ENCODE data around the gene DCX.
A peak's percentile ranks its signal among the peaks of the same experiment; 100 is the strongest.
"Not testable (repeated sequence)": the region's sequence is repeated elsewhere in the genome, so short reads cannot be mapped to it uniquely, and the experiment has no call there.

DCX gene

GRCh38 chrX:111365770-111366325 is 46.1 kb downstream of the DCX start:
- DNase-seq, result no peak

- no peak for DNase-seq
Measured at GRCh38 chrX:111363741-111364140, 48.3 kb downstream of the DCX start.

GRCh38 chrX:111361751-111362150 is 50.2 kb downstream of the DCX start:
- DNase-seq, result no peak

GRCh38 chrX:111360839-111361238 is 51.2 kb downstream of the DCX start:
- no peak for DNase-seq

- DNase-seq, result no peak
Measured at GRCh38 chrX:111355523-111356115, 56.4 kb downstream of the DCX start.

GRCh38 chrX:111354496-111354895 is 57.5 kb downstream of the DCX start:
- no peak for DNase-seq

- DNase-seq, result no peak
Measured at GRCh38 chrX:111353793-111354192, 58.2 kb downstream of the DCX start.

- peak; percentile 72 for DNase-seq
Measured at GRCh38 chrX:111352424-111352823, 59.6 kb downstream of the DCX start.

GRCh38 chrX:111349934-111350333 is 62.1 kb downstream of the DCX start:
- no peak for DNase-seq

GRCh38 chrX:111349101-111349500 is 62.9 kb downstream of the DCX start:
- DNase-seq, result no peak

- DNase-seq, result peak; percentile 2
Measured at GRCh38 chrX:111348429-111348828, 63.6 kb downstream of the DCX start.

GRCh38 chrX:111346150-111346549 is 65.8 kb downstream of the DCX start:
- not testable (repeated sequence) for DNase-seq

GRCh38 chrX:111340054-111340453 is 71.9 kb downstream of the DCX start:
- no peak for DNase-seq

- no peak for DNase-seq
Measured at GRCh38 chrX:111339212-111339611, 72.8 kb downstream of the DCX start.

GRCh38 chrX:111338095-111338698 is 73.8 kb downstream of the DCX start:
- DNase-seq, result no peak

GRCh38 chrX:111337067-111337637 is 74.8 kb downstream of the DCX start:
- DNase-seq, result no peak

- no peak for DNase-seq
Measured at GRCh38 chrX:111336141-111336540, 75.9 kb downstream of the DCX start.

GRCh38 chrX:111329370-111329769 is 82.6 kb downstream of the DCX start:
- no peak for DNase-seq

GRCh38 chrX:111328858-111329257 is 83.1 kb downstream of the DCX start:
- no peak for DNase-seq

GRCh38 chrX:111322231-111322855 is 89.6 kb downstream of the DCX start:
- no peak for DNase-seq

- no peak for DNase-seq
Measured at GRCh38 chrX:111319451-111319850, 92.5 kb downstream of the DCX start.

- no peak for DNase-seq
Measured at GRCh38 chrX:111318901-111319300, 93.1 kb downstream of the DCX start.

- no peak for DNase-seq
Measured at GRCh38 chrX:111309083-111309482, 102.9 kb downstream of the DCX start.

- DNase-seq, result no peak
Measured at GRCh38 chrX:111308039-111308438, 104.0 kb downstream of the DCX start.

All from DMS153 (cell line).